ENCODE data around the gene SETD1B.

DNA sequence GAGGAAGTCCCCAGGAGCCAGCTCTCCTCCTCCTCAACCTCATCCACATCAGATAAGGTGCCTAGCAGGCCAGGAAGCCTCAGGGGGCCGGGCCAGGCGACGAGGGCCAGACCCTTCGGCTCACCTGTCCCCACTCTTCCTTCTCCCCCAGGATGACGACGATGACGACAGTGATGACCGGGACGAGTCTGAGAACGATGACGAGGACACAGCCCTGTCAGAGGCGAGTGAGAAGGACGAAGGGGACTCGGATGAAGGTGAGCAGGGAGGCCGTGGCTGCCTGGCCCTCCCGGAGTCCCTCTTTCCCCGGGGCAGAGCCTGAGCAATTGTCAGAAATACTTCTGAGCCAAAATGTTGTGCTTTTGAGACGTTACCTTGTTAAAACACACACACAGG lies 13.8 kb downstream of the SETD1B start:
- TF ChIP-seq, protein P1, sequence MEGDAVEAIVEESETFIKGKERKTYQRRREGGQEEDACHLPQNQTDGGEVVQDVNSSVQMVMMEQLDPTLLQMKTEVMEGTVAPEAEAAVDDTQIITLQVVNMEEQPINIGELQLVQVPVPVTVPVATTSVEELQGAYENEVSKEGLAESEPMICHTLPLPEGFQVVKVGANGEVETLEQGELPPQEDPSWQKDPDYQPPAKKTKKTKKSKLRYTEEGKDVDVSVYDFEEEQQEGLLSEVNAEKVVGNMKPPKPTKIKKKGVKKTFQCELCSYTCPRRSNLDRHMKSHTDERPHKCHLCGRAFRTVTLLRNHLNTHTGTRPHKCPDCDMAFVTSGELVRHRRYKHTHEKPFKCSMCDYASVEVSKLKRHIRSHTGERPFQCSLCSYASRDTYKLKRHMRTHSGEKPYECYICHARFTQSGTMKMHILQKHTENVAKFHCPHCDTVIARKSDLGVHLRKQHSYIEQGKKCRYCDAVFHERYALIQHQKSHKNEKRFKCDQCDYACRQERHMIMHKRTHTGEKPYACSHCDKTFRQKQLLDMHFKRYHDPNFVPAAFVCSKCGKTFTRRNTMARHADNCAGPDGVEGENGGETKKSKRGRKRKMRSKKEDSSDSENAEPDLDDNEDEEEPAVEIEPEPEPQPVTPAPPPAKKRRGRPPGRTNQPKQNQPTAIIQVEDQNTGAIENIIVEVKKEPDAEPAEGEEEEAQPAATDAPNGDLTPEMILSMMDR (IDR thresholded peaks at IDR 0.05; ENCODE audit: poor library complexity): no peak
- TF ChIP-seq EZH2phosphoT487 (IDR thresholded peaks at IDR 0.05; ENCODE audit: low read depth, severe bottlenecking, unreplicated experiment): no peak
